PC-3 (cell line): ENCODE measurements around the gene GRM6. TPM values are rescaled to one million over a fixed set of nuclear protein-coding genes. Genes with fewer than 3 reads are reported as not detected.

Source experiments
- ATAC-seq: fragments of 200-7000 bp; cut with Tn5 transposase; 2 replicates; pipeline ENCODE4 v1.9.1; 2020; ENCODE audit warnings: mild to moderate bottlenecking, moderate library complexity
- BruUV-seq: library from RNA; stranded (reverse); fragments of 400-500 nt; replicated peaks from 2 replicates; lab custom pipeline; 2021; lab: Mats Ljungman, UMichigan
- CTCF ChIA-PET: fragments of 300-600 bp; sonication (Branson Sonifier 250); formaldehyde crosslinking; loops from one replicate; lab custom pipeline; 2022; ENCODE audit warnings: antibody characterized with exemption; lab: Charles Lee
- POLR2A ChIA-PET: fragments of 300-600 bp; sonication (Branson Sonifier 250); formaldehyde crosslinking; loops from one replicate; lab custom pipeline; 2022; ENCODE audit warnings: antibody characterized with exemption; ENCODE audit not compliant: unreplicated experiment; lab: Charles Lee
- DNase-seq: peaks from one replicate; pipeline ENCODE4 v3.0.0-alpha.2; 2015
- H2AFZ ChIP-seq: fragments of 300-600 bp; sonication (generic); 2 replicates; pipeline ENCODE4 v1.6.0; 2016; ENCODE audit warnings: antibody characterized with exemption, low read length
- H3F3A ChIP-seq: fragments of 300-600 bp; sonication (generic); one replicate; pipeline ENCODE4 v1.6.0; 2017; ENCODE audit warnings: antibody characterized with exemption, low read length, control low read depth, mild to moderate bottlenecking; ENCODE audit not compliant: unreplicated experiment
- H3K27ac ChIP-seq: fragments of 300-600 bp; sonication (generic); 2 replicates; pipeline ENCODE4 v1.5.1; 2016; ENCODE audit warnings: mild to moderate bottlenecking, low read length
- H3K27me3 ChIP-seq: fragments of 300-600 bp; sonication (generic); 2 replicates; pipeline ENCODE4 v1.6.1; 2016; ENCODE audit warnings: low read length, mixed read lengths
- H3K36me3 ChIP-seq: fragments of 300-600 bp; sonication (generic); 2 replicates; pipeline ENCODE4 v1.6.1; 2016; ENCODE audit warnings: low read depth, mixed run types, low read length, mixed read lengths
- H3K4me1 ChIP-seq: fragments of 300-600 bp; sonication (generic); 2 replicates; pipeline ENCODE4 v1.5.1; 2016; ENCODE audit warnings: low read length; ENCODE audit not compliant: insufficient read depth
- H3K4me2 ChIP-seq: fragments of 300-600 bp; sonication (generic); 2 replicates; pipeline ENCODE4 v1.6.0; 2016; ENCODE audit warnings: low read length
- H3K4me3 ChIP-seq: fragments of 300-600 bp; sonication (generic); 2 replicates; pipeline ENCODE4 v1.5.1; 2016; ENCODE audit warnings: mild to moderate bottlenecking, low read length, mixed read lengths
- H3K79me2 ChIP-seq: fragments of 300-600 bp; sonication (generic); 2 replicates; pipeline ENCODE4 v1.6.1; 2017; ENCODE audit warnings: low read length, mixed read lengths
- H3K9ac ChIP-seq: fragments of 300-600 bp; sonication (generic); 2 replicates; pipeline ENCODE4 v1.6.0; 2016; ENCODE audit warnings: mild to moderate bottlenecking, low read length
- H3K9me2 ChIP-seq: fragments of 300-600 bp; sonication (generic); replicated peaks from 2 replicates; pipeline ENCODE4 v1.6.1; 2016; ENCODE audit warnings: mixed run types, low read length, mixed read lengths
- H3K9me3 ChIP-seq: fragments of 300-600 bp; sonication (generic); 2 replicates; pipeline ENCODE4 v1.6.1; 2016; ENCODE audit warnings: low read length, mixed read lengths
- H4K20me1 ChIP-seq: fragments of 300-600 bp; sonication (generic); 2 replicates; pipeline ENCODE4 v1.6.1; 2016; ENCODE audit warnings: low read length, mixed read lengths
- EZH2 ChIP-seq: fragments of 300-600 bp; sonication (generic); IDR thresholded peaks from one replicate; pipeline ENCODE4 v1.6.1; 2017; ENCODE audit warnings: antibody characterized with exemption, mild to moderate bottlenecking, low read length; ENCODE audit not compliant: unreplicated experiment
- EZH2phosphoT487 ChIP-seq: fragments of 300-600 bp; sonication (generic); IDR thresholded peaks from 2 replicates; pipeline ENCODE4 v1.6.1; 2018; ENCODE audit warnings: mild to moderate bottlenecking, antibody characterized with exemption, low read length, borderline replicate concordance
- intact Hi-C: fragments of 100-400 bp; cut with micrococcal nuclease; formaldehyde crosslinking; loops from 2 replicates; pipeline ENCODE4 v1.9.0; 2023
- total RNA-seq: library from RNA; depleted of rRNA; stranded (reverse); fragments of >200 nt; gene quantifications from 2 replicates; pipeline ENCODE4 v1.2.3, GENCODE V29; 2014
- TF ChIP-seq, protein P1 (sequence below): fragments of 300-600 bp; sonication (generic); conservative IDR thresholded peaks from 2 replicates; pipeline ENCODE4 v1.5.1; 2017; ENCODE audit warnings: antibody characterized with exemption, low read depth, mild to moderate bottlenecking, low read length

Gene GRM6
- total RNA-seq, 1 experiment from 2014 or later, result not detected

GRCh38 chr5:178996156-178996555 lies 1.0 kb upstream of the GRM6 start:
- Histone ChIP-seq H3K79me2 (no peaks in the 10 kb centered on the region), H3K27ac (no peak overlapping the region), H3K9me3 (0 out of 2 replicates have a peak, but pooled peaks cover 3% of the 10 kb centered on the region), H3K4me1 (no peaks in the 10 kb centered on the region), H3K27me3 (peaks cover 8% of the 10 kb centered on the region; the same call in 1 of the 2 replicates), H3F3A (no peaks in the 10 kb centered on the region), H3K9ac (no peak overlapping the region), H3K4me2 (no peak overlapping the region), H3K9me2 (no peaks in the 10 kb centered on the region), H3K36me3 (no peaks in the 10 kb centered on the region), H2AFZ (no peak overlapping the region), H4K20me1 (no peaks in the 10 kb centered on the region), H3K4me3 (no peak overlapping the region)
- CTCF ChIA-PET, result no interaction called here
- TF ChIP-seq EZH2phosphoT487, result no peak
- no peak for TF ChIP-seq EZH2
- TF ChIP-seq, protein P1, sequence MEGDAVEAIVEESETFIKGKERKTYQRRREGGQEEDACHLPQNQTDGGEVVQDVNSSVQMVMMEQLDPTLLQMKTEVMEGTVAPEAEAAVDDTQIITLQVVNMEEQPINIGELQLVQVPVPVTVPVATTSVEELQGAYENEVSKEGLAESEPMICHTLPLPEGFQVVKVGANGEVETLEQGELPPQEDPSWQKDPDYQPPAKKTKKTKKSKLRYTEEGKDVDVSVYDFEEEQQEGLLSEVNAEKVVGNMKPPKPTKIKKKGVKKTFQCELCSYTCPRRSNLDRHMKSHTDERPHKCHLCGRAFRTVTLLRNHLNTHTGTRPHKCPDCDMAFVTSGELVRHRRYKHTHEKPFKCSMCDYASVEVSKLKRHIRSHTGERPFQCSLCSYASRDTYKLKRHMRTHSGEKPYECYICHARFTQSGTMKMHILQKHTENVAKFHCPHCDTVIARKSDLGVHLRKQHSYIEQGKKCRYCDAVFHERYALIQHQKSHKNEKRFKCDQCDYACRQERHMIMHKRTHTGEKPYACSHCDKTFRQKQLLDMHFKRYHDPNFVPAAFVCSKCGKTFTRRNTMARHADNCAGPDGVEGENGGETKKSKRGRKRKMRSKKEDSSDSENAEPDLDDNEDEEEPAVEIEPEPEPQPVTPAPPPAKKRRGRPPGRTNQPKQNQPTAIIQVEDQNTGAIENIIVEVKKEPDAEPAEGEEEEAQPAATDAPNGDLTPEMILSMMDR, result no peak
- BruUV-seq, result no TSS peak
- intact Hi-C loops, result no loop called here
- POLR2A ChIA-PET, result no interaction called here
- DNase-seq, result no peak
- ATAC-seq, result no peak

DNA sequence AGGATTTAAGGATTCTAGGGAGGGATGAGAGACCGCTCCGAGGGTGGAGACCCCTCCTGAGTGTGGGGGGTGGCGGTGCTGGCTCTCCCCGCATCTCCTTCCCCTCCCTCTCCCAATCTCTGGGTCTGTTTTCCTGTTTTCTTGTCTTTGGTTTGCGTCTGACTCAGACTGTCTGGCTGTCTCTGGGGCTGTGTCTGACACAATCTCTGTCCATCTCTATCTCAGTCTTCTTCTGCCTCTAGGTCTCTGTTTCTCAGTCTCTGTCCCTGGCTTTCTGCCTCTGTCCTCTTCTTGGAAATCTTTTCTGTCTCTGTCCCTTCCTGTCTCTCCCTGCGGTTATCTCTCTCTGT lies 196 bp upstream of the GRM6 start:
- intact Hi-C loops, result no loop called here
- H2AFZ ChIP-seq, result no peak overlapping the region
- H3K4me1 ChIP-seq, result no peaks in the 10 kb centered on the region
- H3K9ac ChIP-seq, result no peak overlapping the region
- BruUV-seq, result no TSS peak
- no peak for ATAC-seq
- no peak overlapping the region for H3K4me2 ChIP-seq
- no peaks in the 10 kb centered on the region for H3K9me2 ChIP-seq
- H3K79me2 ChIP-seq, result no peaks in the 10 kb centered on the region
- DNase-seq, result no peak
- no peaks in the 10 kb centered on the region for H3K36me3 ChIP-seq
- TF ChIP-seq EZH2 (no peak), EZH2phosphoT487 (no peak)
- TF ChIP-seq, protein P1, result no peak
- ChIA-PET POLR2A (no interaction called here), CTCF (no interaction called here)
- no peaks in the 10 kb centered on the region for H3F3A ChIP-seq
- peaks cover 8% of the 10 kb centered on the region; the same call in 1 of the 2 replicates for H3K27me3 ChIP-seq
- no peak overlapping the region for H3K4me3 ChIP-seq
- no peaks in the 10 kb centered on the region; the same call in 1 of the 2 replicates for H3K9me3 ChIP-seq
- H3K27ac ChIP-seq, result no peak overlapping the region
- no peaks in the 10 kb centered on the region for H4K20me1 ChIP-seq

- Histone ChIP-seq H3K79me2 (no peaks in the 10 kb centered on the region), H4K20me1 (no peaks in the 10 kb centered on the region), H3K9me2 (no peaks in the 10 kb centered on the region), H3K36me3 (no peaks in the 10 kb centered on the region), H3F3A (no peaks in the 10 kb centered on the region), H3K4me2 (no peak overlapping the region), H3K9me3 (no peaks in the 10 kb centered on the region; the same call in 1 of the 2 replicates), H2AFZ (no peak overlapping the region), H3K27ac (no peak overlapping the region), H3K4me3 (no peak overlapping the region), H3K4me1 (no peaks in the 10 kb centered on the region), H3K9ac (no peak overlapping the region), H3K27me3 (peaks cover 8% of the 10 kb centered on the region; the same call in 1 of the 2 replicates)
- ATAC-seq (no peak), DNase-seq (no peak)
- BruUV-seq, result no TSS peak
- TF ChIP-seq EZH2 (no peak), EZH2phosphoT487 (no peak)
- TF ChIP-seq, protein P1, result no peak
- intact Hi-C loops, result no loop called here
- ChIA-PET CTCF (no interaction called here), POLR2A (no interaction called here)
These were observed 1.1 kb downstream of the GRM6 start for GRCh38 chr5:178993955-178994579.
